HepG2 (cell line): Measurements from ENCODE around the gene BABAM1. TPM values are rescaled to one million over a fixed set of nuclear protein-coding genes. Genes with fewer than 3 reads are reported as not detected.

Experiments
- KDM5B ChIP-seq: sonication (generic); formaldehyde crosslinking; IDR thresholded peaks from 2 replicates; pipeline ENCODE4 v1.4.0; 2020; ENCODE audit warnings: missing genetic modification reagents, mild to moderate bottlenecking, borderline replicate concordance
- KLF15 ChIP-seq: sonication (generic); formaldehyde crosslinking; IDR thresholded peaks from 2 replicates; pipeline ENCODE4 v1.8.1; 2023; ENCODE audit warnings: borderline replicate concordance, mild to moderate bottlenecking, inconsistent platforms, missing genetic modification reagents, mixed read lengths
- SNAI1 ChIP-seq: sonication (generic); formaldehyde crosslinking; IDR thresholded peaks from 2 replicates; pipeline ENCODE4 v1.5.0; 2020; ENCODE audit warnings: mild to moderate bottlenecking, missing genetic modification reagents, borderline replicate concordance
- TRIM24 ChIP-seq: sonication (generic); formaldehyde crosslinking; IDR thresholded peaks from 2 replicates; pipeline ENCODE4 v1.8.0; 2022; ENCODE audit warnings: mild to moderate bottlenecking, missing genetic modification reagents
- ZNF160 ChIP-seq: sonication (generic); formaldehyde crosslinking; IDR thresholded peaks from 2 replicates; pipeline ENCODE4 v1.8.0; 2022; ENCODE audit warnings: mild to moderate bottlenecking, inconsistent platforms, missing genetic modification reagents
- ZNF674 ChIP-seq: sonication (generic); formaldehyde crosslinking; IDR thresholded peaks from 2 replicates; pipeline ENCODE4 v1.5.0; 2020; ENCODE audit warnings: low read depth, mild to moderate bottlenecking, missing genetic modification reagents
- ZNF766 ChIP-seq: sonication (generic); formaldehyde crosslinking; IDR thresholded peaks from 2 replicates; pipeline ENCODE4 v1.5.0; 2020; ENCODE audit warnings: missing genetic modification reagents, borderline replicate concordance
- ZNF773 ChIP-seq: sonication (generic); formaldehyde crosslinking; IDR thresholded peaks from 2 replicates; pipeline ENCODE4 v1.4.0; 2020; ENCODE audit warnings: missing genetic modification reagents, borderline replicate concordance
- polyA plus RNA-seq, 8 experiments: library from polyadenylated mRNA; depleted of rRNA in 3 of 8; stranded (reverse) in 7 of 8; unstranded in 1 of 8; fragments of >200 nt; fragmentation: Illumina TruSeq in 4 of 8; extraction: Trizol in 4 of 8; gene quantifications; 2 replicates each; pipeline versions ENCODE4 v1.2.1 to v1.2.3, GENCODE V29; 2011 to 2016; ENCODE audit warnings: low read depth in 4 of 8, missing spikeins in 1 of 8, mixed read lengths in 1 of 8; ENCODE audit not compliant: insufficient read depth in 1 of 8
- total RNA-seq, 5 experiments: library from RNA; depleted of rRNA; stranded (reverse); fragments of >200 nt; fragmentation: Illumina TruSeq; extraction: Trizol; gene quantifications; 2 replicates each; pipeline ENCODE4 v1.2.3, GENCODE V29; 2016; ENCODE audit warnings: low read depth in 1 of 5
- TF ChIP-seq, protein P1 (sequence below): sonication (generic); formaldehyde crosslinking; IDR thresholded peaks from 2 replicates; pipeline ENCODE4 v1.4.0; 2020; ENCODE audit warnings: missing genetic modification reagents
- TF ChIP-seq, protein P2 (sequence below): IDR thresholded peaks from 2 replicates; pipeline ENCODE4 v1.6.1; 2016
- TF ChIP-seq, protein P3 (sequence below): sonication (generic); formaldehyde crosslinking; IDR thresholded peaks from 2 replicates; pipeline ENCODE4 v1.9.0; 2021; ENCODE audit warnings: missing genetic modification reagents, borderline replicate concordance
- TF ChIP-seq, protein P4 (sequence below): sonication (generic); formaldehyde crosslinking; IDR thresholded peaks from 2 replicates; pipeline ENCODE4 v1.4.0; 2020; ENCODE audit warnings: missing genetic modification reagents
- TF ChIP-seq, protein P5 (sequence below): IDR thresholded peaks from 2 replicates; pipeline ENCODE4 v1.6.1; 2016; ENCODE audit warnings: low read depth

BABAM1 gene
- total and polyA plus RNA-seq, 2 of the 13 experiments (the other 11 are each of a cell fraction or from before 2014, with no cell fraction given), result 70.0 to 82.0 TPM

DNA sequence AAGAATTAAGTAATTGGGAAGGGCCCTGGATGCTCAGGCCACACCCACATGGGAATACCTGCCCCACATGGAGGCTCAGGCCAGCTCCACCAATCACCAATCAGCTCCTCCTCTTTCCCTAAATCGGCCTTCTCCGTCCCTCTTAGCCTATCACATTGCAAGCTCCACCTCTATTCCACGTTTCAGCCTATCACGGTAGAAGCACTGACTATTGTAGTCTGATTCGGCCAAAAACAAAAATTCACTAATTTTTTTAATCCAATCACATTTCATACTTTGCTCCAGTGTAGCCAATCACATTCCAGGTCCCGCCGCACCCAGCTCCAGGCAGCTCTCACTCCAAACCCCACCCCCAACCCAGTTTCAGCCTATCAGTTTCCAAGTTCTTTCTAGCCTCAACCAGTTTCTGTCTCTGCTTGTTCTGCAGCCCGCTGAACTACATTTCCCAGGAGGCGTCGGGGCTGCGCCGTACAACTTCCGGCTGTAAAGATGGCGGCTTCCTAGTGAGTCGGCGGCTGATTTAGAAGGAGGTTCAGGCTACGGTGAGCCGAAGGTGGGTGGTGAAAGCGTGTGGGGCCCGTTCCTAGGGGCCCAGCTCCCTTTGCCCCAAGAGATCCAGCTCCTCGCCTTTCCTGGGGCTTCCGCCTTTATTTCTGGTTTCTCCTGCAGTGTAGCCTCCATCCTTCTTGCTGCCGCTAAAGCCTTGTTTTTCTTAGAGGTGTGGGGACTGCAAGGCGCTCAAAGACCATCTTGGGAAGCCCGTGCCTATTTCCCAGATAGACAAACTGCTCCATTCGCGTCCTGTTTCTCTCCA lies at the start of gene BABAM1 (continued):
- TF ChIP-seq, protein P1, sequence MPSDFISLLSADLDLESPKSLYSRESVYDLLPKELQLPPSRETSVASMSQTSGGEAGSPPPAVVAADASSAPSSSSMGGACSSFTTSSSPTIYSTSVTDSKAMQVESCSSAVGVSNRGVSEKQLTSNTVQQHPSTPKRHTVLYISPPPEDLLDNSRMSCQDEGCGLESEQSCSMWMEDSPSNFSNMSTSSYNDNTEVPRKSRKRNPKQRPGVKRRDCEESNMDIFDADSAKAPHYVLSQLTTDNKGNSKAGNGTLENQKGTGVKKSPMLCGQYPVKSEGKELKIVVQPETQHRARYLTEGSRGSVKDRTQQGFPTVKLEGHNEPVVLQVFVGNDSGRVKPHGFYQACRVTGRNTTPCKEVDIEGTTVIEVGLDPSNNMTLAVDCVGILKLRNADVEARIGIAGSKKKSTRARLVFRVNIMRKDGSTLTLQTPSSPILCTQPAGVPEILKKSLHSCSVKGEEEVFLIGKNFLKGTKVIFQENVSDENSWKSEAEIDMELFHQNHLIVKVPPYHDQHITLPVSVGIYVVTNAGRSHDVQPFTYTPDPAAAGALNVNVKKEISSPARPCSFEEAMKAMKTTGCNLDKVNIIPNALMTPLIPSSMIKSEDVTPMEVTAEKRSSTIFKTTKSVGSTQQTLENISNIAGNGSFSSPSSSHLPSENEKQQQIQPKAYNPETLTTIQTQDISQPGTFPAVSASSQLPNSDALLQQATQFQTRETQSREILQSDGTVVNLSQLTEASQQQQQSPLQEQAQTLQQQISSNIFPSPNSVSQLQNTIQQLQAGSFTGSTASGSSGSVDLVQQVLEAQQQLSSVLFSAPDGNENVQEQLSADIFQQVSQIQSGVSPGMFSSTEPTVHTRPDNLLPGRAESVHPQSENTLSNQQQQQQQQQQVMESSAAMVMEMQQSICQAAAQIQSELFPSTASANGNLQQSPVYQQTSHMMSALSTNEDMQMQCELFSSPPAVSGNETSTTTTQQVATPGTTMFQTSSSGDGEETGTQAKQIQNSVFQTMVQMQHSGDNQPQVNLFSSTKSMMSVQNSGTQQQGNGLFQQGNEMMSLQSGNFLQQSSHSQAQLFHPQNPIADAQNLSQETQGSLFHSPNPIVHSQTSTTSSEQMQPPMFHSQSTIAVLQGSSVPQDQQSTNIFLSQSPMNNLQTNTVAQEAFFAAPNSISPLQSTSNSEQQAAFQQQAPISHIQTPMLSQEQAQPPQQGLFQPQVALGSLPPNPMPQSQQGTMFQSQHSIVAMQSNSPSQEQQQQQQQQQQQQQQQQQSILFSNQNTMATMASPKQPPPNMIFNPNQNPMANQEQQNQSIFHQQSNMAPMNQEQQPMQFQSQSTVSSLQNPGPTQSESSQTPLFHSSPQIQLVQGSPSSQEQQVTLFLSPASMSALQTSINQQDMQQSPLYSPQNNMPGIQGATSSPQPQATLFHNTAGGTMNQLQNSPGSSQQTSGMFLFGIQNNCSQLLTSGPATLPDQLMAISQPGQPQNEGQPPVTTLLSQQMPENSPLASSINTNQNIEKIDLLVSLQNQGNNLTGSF (CRISPR knock-in tag), result no peak
- no peak for TF ChIP-seq SNAI1 (CRISPR knock-in tag)
- no peak for TF ChIP-seq ZNF160 (CRISPR knock-in tag)
- TF ChIP-seq, protein P2, sequence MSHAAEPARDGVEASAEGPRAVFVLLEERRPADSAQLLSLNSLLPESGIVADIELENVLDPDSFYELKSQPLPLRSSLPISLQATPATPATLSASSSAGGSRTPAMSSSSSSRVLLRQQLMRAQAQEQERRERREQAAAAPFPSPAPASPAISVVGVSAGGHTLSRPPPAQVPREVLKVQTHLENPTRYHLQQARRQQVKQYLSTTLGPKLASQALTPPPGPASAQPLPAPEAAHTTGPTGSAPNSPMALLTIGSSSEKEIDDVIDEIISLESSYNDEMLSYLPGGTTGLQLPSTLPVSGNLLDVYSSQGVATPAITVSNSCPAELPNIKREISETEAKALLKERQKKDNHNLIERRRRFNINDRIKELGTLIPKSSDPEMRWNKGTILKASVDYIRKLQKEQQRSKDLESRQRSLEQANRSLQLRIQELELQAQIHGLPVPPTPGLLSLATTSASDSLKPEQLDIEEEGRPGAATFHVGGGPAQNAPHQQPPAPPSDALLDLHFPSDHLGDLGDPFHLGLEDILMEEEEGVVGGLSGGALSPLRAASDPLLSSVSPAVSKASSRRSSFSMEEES (CRISPR knock-in tag), result no peak
- TF ChIP-seq, protein P3, sequence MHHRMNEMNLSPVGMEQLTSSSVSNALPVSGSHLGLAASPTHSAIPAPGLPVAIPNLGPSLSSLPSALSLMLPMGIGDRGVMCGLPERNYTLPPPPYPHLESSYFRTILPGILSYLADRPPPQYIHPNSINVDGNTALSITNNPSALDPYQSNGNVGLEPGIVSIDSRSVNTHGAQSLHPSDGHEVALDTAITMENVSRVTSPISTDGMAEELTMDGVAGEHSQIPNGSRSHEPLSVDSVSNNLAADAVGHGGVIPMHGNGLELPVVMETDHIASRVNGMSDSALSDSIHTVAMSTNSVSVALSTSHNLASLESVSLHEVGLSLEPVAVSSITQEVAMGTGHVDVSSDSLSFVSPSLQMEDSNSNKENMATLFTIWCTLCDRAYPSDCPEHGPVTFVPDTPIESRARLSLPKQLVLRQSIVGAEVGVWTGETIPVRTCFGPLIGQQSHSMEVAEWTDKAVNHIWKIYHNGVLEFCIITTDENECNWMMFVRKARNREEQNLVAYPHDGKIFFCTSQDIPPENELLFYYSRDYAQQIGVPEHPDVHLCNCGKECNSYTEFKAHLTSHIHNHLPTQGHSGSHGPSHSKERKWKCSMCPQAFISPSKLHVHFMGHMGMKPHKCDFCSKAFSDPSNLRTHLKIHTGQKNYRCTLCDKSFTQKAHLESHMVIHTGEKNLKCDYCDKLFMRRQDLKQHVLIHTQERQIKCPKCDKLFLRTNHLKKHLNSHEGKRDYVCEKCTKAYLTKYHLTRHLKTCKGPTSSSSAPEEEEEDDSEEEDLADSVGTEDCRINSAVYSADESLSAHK (CRISPR knock-in tag), result no peak
- TF ChIP-seq, protein P4, sequence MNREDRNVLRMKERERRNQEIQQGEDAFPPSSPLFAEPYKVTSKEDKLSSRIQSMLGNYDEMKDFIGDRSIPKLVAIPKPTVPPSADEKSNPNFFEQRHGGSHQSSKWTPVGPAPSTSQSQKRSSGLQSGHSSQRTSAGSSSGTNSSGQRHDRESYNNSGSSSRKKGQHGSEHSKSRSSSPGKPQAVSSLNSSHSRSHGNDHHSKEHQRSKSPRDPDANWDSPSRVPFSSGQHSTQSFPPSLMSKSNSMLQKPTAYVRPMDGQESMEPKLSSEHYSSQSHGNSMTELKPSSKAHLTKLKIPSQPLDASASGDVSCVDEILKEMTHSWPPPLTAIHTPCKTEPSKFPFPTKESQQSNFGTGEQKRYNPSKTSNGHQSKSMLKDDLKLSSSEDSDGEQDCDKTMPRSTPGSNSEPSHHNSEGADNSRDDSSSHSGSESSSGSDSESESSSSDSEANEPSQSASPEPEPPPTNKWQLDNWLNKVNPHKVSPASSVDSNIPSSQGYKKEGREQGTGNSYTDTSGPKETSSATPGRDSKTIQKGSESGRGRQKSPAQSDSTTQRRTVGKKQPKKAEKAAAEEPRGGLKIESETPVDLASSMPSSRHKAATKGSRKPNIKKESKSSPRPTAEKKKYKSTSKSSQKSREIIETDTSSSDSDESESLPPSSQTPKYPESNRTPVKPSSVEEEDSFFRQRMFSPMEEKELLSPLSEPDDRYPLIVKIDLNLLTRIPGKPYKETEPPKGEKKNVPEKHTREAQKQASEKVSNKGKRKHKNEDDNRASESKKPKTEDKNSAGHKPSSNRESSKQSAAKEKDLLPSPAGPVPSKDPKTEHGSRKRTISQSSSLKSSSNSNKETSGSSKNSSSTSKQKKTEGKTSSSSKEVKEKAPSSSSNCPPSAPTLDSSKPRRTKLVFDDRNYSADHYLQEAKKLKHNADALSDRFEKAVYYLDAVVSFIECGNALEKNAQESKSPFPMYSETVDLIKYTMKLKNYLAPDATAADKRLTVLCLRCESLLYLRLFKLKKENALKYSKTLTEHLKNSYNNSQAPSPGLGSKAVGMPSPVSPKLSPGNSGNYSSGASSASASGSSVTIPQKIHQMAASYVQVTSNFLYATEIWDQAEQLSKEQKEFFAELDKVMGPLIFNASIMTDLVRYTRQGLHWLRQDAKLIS (CRISPR knock-in tag), result no peak
- TF ChIP-seq ZNF773 (CRISPR knock-in tag), result no peak
- TF ChIP-seq KDM5B (CRISPR knock-in tag), result no peak
- TF ChIP-seq TRIM24 (CRISPR knock-in tag), result no peak
- TF ChIP-seq, protein P5, sequence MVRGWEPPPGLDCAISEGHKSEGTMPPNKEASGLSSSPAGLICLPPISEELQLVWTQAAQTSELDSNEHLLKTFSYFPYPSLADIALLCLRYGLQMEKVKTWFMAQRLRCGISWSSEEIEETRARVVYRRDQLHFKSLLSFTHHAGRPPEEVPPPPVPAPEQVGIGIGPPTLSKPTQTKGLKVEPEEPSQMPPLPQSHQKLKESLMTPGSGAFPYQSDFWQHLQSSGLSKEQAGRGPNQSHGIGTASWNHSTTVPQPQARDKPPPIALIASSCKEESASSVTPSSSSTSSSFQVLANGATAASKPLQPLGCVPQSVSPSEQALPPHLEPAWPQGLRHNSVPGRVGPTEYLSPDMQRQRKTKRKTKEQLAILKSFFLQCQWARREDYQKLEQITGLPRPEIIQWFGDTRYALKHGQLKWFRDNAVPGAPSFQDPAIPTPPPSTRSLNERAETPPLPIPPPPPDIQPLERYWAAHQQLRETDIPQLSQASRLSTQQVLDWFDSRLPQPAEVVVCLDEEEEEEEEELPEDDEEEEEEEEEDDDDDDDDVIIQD (CRISPR knock-in tag), result no peak
- TF ChIP-seq ZNF674 (CRISPR knock-in tag), result no peak
- no peak for TF ChIP-seq KLF15 (CRISPR knock-in tag)
- no peak for TF ChIP-seq ZNF766 (CRISPR knock-in tag)
